SKM-1 (cell line): ENCODE measurements around the gene TRIM37.

Source experiments
- DNase-seq: peaks from one replicate; lab custom pipeline; 2025; ENCODE audit not compliant: unreplicated experiment; lab: John Stamatoyannopoulos, UW

Gene TRIM37

DNA sequence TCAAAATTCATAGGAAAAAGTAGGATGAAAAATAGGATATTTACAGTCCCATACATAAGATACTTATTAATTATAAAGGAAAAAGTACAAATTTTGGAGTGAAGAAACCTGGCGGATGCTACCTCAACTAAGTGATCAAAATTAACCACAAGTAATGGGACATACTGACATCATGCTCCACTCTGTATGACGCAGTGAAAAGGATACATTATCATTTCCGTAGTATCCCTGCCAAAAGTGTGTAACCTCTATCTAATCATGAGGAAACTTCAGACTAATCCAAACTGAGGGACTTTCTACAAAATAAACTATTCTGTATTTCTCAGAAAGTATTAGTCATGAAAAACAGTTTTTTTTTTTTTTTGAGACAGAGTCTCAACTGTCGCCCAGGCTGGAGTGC is 60.5 kb downstream of the TRIM37 start:
- no peak for DNase-seq

DNA sequence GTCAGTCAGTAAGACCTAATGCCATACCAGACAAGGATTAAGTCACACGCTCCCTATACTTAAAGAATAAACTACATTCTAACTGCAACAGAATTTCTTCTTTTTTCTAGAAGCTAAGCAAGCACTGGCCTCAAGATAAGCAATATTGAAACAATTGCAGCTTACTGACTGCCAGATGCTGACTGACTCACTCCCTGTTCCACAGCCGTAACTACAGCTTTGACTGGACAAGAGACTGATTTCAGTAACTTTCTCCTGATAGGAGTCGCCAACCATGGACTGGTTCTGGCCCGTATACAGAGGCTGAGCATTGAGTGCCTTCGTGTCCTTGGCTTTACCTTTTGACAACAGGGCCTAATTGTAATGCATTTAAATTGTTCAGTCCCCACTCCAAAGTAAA is 67.9 kb downstream of the TRIM37 start:
- DNase-seq: no peak

DNA sequence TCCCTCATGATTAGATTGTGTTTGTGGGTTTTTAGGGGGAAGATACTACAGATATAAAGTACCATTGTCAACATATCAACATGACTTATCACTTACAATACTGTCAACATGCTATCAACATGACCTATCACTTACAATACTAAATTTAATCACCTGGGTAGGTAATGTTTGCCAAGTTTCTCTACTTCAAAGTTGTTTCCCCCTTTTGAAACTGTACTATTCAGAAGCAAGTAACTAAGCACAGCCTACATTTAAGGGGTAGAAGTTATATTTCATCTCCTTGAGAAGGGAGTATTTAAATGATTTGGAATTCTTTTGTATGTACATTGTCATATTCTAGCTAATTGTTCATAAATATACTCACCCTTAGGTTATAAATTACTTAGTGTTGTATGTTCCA is 68.7 kb downstream of the TRIM37 start:
- DNase-seq: no peak

DNA sequence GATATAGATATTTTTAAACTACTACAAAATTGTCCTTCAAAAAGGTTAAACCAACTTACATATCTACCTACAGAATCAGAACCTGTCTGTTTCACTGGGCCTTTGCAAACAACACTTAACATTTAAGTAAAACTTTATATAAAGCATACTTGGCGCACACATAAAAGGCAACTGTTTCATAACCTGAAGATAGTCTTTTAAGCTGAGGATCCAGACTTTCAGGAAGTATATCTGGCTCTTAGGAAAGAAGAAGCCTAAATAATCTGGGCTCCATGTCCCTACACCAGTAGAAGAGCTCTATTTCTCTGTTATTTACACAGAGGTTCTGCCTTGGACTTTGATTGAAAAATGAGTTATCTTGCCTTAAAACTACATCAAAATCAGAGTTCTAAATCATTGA is 75.9 kb downstream of the TRIM37 start:
- no peak for DNase-seq

DNA sequence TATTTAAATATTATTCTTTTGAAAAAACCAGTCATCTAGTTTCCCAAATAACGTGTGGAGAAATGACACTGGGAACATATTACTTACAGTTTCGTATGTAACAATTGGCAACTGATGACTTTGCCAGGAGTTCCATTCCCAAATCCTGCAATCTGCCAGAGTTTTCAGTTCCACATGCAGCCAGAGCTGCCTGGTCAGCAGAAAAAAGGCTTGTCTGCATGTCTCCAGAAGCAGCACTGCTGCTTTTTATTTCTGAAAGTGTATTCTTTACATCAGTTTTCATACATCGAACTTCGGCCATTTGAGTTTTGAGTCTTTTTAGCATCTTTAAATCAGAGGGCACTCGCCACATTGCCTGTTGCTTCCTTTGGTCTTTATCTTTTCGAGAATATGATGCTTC is 78.4 kb downstream of the TRIM37 start:
- DNase-seq: no peak

DNA sequence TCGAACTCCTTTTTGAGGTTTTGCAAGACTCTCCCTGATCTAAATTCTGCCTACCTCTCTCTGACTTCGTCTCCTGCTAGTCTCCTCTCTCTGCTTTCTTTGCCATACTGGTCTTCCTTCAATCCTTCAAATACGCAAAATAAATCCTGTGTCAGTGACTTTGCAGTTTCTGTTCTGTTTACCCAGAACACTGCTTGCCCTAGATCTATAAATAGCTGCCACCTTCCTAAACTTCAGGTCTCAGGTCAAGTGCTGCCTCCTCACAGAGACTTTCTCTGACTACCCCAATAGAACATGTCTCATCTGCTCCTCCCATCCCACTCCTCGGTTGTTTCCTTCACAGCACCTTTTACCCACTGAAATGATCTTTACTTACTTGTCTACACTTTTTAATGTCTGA is 78.9 kb downstream of the TRIM37 start:
- no peak for DNase-seq

DNA sequence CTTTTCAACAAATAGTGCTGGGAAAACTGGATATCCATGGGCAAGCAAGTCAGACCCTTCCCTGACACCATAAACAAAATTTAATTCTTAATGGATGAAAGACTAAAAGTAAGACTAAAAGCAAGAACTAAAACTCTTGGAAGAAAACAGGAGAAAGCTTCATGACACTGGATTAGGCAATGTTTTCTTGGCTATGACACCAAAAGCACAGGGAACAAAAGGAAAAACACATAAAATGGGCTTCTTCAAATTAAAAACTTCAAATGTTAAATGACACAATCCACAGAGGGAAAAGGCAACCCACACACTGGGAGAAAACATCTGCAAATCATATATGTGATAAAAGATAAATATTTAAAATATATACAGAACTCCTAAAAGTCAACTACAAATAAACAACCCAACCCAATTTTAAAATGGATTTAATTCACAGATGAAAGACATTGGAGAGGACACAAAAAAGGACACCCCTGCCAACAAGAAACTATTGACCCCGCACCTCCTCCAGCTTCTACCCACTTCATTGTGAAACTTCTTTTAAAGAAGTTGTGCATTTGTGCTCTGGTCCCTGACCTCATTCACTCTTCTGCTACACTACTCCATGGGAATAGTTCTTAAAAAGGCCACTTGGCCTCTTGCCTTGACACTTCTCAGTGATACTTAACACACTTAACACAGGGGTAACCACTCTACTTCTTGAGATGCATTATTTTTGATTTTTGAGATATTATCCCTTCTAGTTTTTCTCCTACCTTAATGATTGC is 80.3 kb downstream of the TRIM37 start:
- peak; percentile 11 for DNase-seq

DNA sequence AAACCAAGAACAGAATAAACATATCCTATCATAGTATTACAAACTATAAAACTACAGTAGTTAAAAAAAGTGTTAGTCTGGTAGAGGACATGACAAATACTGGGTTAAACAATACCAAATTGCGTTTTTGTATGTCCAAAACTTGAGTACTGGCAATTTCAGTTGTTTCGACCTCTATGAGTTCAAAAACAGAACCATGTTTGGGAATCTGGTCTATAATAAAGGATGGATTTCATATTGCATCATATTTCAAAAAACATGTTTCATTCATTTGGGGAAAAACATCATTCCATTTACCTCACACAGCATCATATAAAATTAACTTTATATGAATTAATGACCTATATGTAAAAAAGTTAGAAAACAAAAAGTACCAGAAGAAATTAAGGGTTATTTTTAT is 81.8 kb downstream of the TRIM37 start:
- no peak for DNase-seq

DNA sequence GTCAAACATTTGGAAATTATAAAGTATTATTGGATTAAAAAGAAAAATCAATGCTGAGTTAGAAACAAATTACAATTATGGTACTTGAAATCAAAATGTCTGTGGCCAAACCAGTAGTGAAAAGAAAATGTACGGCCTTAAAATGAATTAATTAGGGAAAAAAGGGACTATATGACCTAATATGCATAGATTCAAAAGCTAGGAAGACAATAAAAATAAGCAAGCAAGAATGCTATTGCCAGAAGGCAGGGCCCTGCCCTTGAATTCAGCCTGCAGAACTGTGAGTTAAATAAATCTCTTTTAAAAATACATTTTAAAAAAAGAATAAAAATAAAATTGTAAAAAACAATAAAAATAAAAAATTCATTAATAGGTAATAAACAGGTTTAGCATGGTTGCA is 88.7 kb downstream of the TRIM37 start:
- DNase-seq: no peak

DNA sequence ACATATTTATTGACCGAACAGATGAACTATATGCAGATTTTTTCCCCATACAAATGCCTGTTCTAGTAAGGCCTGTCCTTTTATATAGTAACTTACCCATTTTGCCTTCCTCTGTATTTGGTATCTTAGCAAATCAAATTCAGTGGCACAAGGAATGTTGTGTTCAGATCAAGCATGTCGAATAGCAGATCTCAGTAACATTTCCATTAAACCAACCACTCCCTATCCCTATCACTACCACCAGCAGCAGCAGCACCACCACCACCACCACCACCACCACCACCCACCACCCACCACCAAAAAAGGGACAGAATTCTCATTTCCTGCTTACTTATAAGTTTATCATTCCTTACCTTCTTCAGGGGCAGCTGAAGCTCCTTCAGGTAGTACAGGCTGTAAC is 94.7 kb downstream of the TRIM37 start:
- no peak for DNase-seq

DNA sequence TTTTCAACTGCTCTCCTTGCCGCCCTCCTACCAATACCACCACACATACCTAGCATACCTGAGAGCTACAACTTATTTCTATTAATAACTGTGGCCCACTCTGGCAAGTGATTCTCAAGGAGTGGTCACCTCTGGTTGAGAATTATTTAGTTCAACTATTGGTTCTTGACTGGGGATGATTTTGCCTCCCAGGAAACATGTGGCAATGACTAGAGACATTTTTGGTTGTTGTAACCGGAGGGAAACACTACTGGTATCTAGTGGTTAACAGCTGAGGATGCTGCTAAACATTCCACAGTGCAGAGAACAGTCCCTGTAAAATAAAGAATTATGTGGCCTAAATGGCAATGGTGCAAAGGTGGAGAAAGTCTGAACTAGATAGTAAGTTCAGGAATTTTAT is 96.7 kb downstream of the TRIM37 start:
- DNase-seq: no peak

DNA sequence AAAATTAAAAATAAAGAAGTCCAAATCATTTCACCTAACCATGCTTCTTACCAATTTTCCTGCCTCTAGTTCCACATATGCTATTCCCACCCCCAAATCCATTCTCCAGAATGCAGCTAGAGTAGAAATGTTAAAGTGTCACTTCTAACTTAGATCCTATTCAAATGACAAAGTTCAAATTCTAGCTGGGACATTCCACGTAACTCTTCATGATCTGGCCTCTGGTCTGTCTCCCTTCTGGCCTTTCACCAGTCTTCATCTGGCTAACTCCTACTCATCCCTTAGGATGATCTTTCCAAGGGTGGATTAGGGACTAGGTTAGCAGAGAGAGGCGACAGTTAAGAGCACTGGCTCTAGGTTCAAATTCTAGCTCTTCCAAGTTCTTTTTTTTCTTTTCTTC is 97.9 kb downstream of the TRIM37 start:
- no peak for DNase-seq

DNA sequence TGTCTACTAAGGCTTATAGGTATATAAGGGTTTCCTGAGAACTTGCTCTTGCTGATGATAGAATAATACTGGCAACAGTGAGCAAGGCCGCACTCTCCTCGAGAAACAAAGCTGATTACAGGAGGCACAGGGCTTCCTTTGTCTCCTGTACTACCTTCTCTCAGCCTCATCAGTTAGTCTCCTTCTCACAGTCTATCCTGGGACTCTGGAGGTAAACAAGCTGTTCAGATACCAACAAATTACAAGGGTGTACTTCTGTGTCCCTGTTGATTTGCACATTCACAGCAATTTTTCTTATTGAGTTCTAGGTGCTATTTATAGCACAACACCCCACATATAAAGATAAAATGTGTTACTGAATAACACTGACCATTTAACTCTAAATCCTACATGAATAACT is 98.7 kb downstream of the TRIM37 start:
- no peak for DNase-seq

DNA sequence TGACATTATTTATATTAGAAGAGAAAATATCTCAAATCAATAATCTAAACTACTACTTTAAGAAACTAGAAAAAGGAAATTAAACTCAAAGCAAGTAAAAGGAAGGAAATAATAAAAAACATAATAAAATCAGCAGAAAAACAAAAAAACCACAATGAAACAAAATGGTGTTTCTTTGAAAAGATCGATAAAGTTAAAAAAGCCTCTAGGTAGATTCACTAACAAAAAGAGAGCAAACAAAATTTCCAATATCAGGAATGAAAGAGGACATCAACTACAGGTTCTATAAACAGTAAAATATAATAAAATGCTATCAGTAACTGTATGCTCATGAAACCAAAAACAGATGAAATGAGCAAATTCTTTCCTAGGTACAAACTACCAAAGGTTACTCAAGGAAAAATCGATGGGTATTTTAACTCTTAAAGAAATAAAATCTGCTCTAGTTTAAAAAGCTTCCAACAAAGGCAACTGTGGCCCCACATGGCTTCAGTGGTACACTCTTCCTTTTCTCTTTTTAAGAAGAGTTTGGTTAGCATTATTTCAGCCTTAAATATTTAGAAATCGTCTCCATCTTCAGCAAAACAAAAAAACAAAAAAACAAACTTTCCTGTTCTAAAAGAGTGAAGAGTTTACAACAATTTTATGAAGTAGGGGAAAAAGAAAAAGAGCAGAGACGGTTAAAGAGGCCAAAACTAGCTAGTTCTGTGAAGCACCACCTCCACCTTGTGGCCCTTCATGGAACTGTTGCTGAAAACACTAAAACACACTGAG is 102.2 kb downstream of the TRIM37 start:
- DNase-seq: peak; percentile 55

DNA sequence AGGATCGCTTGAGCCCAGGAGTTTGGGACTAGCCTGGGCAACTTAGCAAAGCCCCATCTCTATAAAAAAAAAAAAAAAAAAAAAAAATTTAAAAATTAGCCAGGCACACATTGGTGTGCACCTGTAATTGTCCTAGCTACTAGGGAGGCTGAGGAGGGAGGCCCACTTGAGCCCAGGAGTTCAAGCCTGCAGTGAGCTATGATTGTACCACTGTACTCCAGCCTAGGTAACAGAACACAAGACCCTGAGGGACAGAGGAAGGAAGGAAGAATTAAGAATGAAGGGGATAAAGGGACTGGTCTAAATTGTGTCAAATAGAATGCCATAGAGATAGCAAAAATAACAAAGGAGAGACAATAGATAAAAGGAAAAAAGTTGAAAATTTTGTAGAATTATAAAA is 102.8 kb downstream of the TRIM37 start:
- no peak for DNase-seq

DNA sequence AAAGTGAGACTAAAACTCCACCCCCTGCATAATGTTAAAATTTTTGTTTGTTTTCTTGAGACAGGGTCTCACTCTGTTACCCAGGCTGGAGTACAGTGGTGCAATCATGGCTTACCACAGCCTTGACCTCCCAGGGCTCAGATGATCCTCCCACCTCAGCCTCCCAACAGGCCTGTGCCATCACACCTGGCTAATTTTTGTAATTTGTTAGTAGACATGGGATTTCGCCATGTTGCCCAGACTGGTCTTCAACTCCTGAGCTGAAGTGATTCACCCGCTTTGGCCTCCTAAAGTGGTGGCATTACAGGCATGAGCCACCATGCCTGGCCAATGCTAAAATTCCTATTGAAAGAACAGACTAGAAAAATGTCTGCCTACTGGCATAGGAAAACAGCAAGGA is 103.8 kb downstream of the TRIM37 start:
- no peak for DNase-seq

DNA sequence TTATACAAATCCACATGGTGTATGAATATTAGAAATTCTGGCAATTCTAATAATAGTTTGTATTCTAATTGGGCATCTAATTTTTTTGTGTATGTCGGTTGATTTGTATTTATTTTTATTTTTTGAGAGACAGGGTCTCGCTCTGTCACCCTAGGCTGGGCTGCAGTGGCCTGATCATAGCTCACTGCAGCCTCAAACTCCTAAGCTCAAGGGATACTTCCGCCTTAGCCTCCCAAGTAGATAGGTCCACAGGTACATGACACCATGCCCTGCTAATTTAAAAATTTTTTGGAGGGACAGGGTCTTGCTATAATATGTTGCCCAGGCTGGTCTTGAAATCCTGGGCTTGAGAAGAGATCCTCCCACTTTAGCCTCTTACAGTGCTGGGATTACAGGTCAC is 104.6 kb downstream of the TRIM37 start:
- DNase-seq: no peak

DNA sequence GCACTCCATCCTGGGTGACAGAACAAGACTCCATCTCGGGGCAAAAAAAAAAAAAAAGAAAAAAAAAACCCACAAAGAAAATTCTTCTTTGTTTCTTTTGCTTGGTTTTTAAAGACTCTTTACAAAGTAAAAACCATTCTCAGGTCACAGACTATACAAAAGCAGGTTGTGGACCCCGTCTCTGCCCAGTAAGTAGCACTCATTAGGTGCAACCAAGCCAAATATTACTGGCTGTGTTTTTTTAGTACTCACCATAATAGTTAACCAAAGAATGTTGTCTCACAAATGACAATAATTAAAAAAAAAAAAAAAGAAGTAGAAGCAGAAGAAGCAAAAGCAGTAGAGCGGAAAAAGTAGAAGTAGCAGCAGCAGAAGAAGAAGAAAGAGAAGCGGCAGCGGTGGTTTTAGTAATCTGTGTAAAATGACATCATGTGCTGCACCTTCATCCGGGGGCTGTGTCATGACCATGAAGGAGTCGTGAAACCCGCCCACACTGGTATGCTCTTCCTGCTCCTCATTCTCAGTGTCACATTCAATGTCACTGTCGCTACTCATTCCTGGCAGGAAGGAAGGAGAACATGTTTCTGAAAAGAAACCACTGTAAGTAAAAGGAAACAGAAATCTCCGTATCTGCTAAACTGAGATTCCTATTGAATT is 105.4 kb downstream of the TRIM37 start:
- DNase-seq: peak; percentile 71

DNA sequence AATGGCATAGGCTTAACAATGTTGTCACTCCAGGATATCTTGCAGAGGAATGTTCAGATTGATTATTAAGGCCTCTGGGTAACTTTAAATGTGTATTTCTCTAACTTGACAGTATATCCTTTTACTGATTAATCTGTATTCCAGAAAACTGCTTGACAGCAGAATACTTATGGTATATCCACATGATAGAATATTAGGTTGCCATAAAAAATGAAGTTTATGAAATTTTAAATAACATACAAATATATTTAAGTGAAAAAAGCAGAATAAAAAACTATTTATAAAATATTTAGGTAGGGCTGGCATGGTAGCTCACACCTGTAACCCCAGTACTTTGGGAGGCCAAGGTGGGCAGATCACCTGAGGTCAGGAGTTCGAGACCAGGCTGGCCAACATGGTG is 106.7 kb downstream of the TRIM37 start:
- DNase-seq: no peak

DNA sequence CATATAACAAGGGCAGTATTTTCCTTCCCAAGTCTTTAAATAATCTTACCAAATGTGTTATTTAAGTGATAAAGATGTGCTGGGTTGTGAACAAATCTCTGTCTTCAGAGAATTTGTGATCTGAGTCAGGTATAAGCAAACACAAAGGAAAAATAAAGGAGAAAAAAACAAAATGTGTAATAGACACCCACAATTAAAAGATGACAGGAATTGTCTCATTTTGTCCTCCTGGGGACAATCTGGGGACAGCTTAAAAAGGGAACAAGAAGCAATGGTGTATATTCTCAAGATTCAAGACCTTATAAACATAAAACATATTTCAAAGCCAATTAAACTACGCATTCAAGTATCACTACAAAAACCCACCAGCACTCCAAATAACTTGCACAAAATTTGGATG is 107.2 kb downstream of the TRIM37 start:
- DNase-seq: no peak

DNA sequence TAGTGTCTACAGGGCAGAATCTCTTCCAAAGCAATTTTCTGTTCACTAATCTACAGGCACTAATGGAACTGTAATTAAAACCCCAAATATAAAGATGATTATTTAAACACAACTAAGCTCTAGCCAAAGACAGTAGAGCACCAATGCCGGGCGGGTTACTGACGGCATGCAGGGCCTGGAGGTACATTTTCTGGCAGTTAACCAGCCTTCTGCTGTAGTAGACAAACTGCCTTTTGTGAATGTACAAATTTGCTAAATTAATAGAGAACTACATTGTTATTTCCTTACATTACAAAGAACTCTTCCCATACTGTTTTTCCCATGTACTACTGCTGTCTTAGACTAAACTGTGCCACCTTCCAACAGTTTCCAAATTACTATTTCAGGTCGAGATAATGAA is 107.8 kb downstream of the TRIM37 start:
- DNase-seq: no peak
